ENCODE measurements around the gene MATK.
"Not testable (repeated sequence)": the region's sequence is repeated elsewhere in the genome, so short reads cannot be mapped to it uniquely, and the experiment has no call there.

The MATK gene

DNA sequence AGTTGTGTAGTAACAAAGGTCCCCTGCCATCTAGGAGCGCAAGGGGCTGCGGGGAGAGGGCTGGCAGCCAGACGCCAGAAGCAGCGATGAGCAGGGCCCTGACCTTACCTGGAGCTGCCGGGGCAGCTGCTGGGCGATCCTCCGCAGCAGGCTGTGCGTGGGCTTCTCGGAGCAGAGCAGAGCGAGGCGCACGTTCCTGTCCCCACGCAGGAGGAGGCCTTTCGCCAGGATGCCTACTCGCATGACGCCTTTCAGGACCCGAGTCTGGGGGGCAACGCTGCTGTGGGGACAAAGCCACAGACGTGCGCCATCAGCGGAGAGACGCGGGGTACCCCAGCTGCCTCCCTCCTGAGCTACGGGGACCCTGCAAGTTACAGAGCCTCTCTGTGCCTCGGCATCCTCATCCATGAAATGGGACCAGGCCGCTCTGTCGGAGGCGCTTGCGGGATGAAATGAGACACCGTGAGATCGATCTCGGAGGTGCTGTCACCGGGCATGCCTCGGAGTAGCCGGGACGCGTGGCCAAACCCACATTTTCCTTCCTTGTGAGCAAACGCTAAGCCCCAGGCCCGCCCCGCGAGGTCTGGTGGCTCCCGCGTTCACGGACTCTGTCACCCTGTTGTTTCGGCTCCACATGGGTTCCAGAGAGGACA lies 30.5 kb upstream of the MATK start:
- no peak for TF ChIP-seq Cebpa-rat (IDR thresholded peaks at IDR 0.05)
- Histone ChIP-seq H3K4me2 (peak overlapping the region; percentile 16; the same call in 1 of the 2 replicates), H3K4me1 (peaks cover 85% of the 10 kb centered on the region), H4K20me1 (no peaks in the 10 kb centered on the region), H3K27ac (no peak overlapping the region), H3K27me3 (no peaks in the 10 kb centered on the region), H3K36me3 (no peaks in the 10 kb centered on the region), H3K9me3 (no peaks in the 10 kb centered on the region), H3K9ac (no peak overlapping the region), H3K4me3 (no peak overlapping the region)

GRCh38 chr19:3816148-3816547 lies 30.0 kb upstream of the MATK start:
- H3K27me3 ChIP-seq: not testable (repeated sequence)

GRCh38 chr19:3814648-3815047 lies 28.5 kb upstream of the MATK start:
- H3K27ac ChIP-seq: peak overlapping the region; percentile 82
- H3K9ac ChIP-seq: no peak overlapping the region
- H4K20me1 ChIP-seq: no peaks in the 10 kb centered on the region
- H3K9me3 ChIP-seq: no peaks in the 10 kb centered on the region
- no peaks in the 10 kb centered on the region for H3K27me3 ChIP-seq
- H3K4me1 ChIP-seq: peaks cover 100% of the 10 kb centered on the region
- no peak overlapping the region for H3K4me3 ChIP-seq
- TF ChIP-seq Cebpa-rat (IDR thresholded peaks at IDR 0.05): no peak
- H3K4me2 ChIP-seq: peak overlapping the region; percentile 87
- H3K36me3 ChIP-seq: no peaks in the 10 kb centered on the region

More at GRCh38 chr19:3816148-3816547, 30.0 kb upstream of the MATK start:
- not testable (repeated sequence) for H3K9me3 ChIP-seq, H3K27ac ChIP-seq, H4K20me1 ChIP-seq, H3K4me3 ChIP-seq, H3K36me3 ChIP-seq, H3K9ac ChIP-seq
- Histone ChIP-seq H3K4me2 (peak overlapping the region; percentile 16; the same call in 1 of the 2 replicates), H3K4me1 (peaks cover 90% of the 10 kb centered on the region)

GRCh38 chr19:3813473-3814392 lies 27.6 kb upstream of the MATK start:
- Histone ChIP-seq H3K4me3 (peak overlapping the region; percentile 35; the same call in 1 of the 2 replicates), H3K9me3 (no peaks in the 10 kb centered on the region), H3K27me3 (no peaks in the 10 kb centered on the region), H3K4me1 (peaks cover 100% of the 10 kb centered on the region), H4K20me1 (no peaks in the 10 kb centered on the region), H3K36me3 (no peaks in the 10 kb centered on the region), H3K9ac (peak overlapping the region; percentile 54; the same call in 1 of the 2 replicates), H3K4me2 (peak overlapping the region; percentile 87), H3K27ac (peak overlapping the region; percentile 82)
- TF ChIP-seq Cebpa-rat (IDR thresholded peaks at IDR 0.05): no peak

- Histone ChIP-seq H3K9ac (peak overlapping the region; percentile 54), H3K4me2 (peak overlapping the region; percentile 87), H3K36me3 (no peaks in the 10 kb centered on the region), H3K4me1 (peaks cover 73% of the 10 kb centered on the region), H4K20me1 (no peaks in the 10 kb centered on the region), H3K27ac (peak overlapping the region; percentile 76), H3K27me3 (no peaks in the 10 kb centered on the region), H3K9me3 (no peaks in the 10 kb centered on the region), H3K4me3 (no peak overlapping the region)
- no peak for TF ChIP-seq Cebpa-rat (IDR thresholded peaks at IDR 0.05)
Measured at GRCh38 chr19:3810708-3811355, 24.7 kb upstream of the MATK start.

DNA sequence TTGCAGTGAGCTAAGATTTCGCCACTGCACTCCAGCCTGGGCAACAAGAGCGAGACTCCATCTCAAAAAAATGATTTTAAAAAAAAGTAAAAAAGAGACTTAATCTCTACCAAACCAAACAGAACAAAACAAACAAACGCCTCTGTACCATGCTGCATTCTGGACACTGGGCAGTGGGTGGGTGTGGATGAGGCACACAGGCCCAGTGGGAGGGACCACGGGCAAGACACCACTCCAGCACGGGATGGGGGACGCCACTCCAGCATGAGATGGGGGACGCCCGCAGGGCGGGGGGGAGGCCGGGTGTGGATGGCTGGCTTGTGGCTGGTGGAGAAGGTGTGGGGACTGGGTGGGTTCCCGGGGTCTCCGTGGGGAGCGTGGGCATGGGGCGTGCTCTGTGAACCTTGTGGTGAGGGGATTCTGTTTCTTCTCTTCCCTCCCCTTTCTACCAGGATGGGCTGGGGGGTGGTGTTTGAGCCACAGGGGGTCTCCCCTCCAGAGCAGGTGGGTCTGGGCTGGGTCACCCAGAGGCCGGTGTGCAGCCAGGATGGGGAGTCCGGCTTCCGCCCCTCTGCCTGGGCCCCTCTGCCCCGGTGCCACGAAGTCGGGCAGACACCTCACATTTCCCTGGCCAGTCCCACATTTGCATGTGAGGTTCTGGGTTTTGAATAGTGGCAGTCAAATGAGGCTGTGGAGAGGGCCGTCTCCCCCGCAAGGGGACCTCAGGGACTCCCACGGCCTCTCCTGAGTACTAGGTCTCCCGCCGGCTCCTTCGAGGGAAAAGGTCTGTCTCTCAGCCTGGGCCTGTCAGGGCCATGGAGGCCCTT lies 23.9 kb upstream of the MATK start:
- no peaks in the 10 kb centered on the region for H3K36me3 ChIP-seq
- H3K27me3 ChIP-seq: no peaks in the 10 kb centered on the region
- no peaks in the 10 kb centered on the region for H3K9me3 ChIP-seq
- H3K9ac ChIP-seq: peak overlapping the region; percentile 54
- no peak overlapping the region for H3K4me3 ChIP-seq
- no peak for TF ChIP-seq Cebpa-rat (IDR thresholded peaks at IDR 0.05)
- H3K4me2 ChIP-seq: peak overlapping the region; percentile 87
- peaks cover 66% of the 10 kb centered on the region for H3K4me1 ChIP-seq
- peak overlapping the region; percentile 76 for H3K27ac ChIP-seq
- no peaks in the 10 kb centered on the region for H4K20me1 ChIP-seq

DNA sequence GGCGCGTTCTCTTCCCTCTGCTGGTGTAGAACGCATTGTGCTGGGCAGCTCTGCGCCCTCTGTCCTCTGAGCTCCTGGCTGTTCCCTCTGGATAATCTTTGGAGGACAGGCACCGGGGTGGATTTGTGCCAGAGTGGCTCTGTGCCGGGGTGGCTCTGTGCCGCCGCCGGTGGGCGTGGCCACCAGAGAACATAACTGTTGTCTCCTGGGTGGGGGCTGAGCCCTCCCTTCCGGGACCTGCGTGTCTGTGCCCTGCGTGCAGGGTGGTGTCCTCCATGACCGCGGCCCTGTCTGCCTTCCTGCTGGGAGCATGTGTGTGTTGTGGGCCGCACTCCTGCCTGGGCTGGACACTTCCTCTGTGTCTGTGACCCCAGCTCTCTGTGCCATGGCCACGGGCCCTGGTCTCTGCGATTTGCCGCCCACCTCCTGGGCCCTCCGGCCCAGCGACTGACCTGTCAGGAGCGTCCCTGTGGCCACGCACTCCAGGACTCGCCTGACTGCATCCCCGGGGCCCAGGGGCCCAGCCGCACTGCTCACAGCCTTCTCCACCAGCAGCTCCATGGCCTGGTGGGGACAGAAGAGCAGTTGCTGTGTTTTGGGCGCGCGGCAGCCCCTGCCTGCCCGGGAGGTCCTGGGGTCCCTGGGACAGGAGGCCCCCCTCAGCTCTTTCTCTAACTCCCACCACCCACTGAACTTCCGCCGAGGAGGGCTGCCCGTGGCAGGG lies 22.4 kb upstream of the MATK start:
- no peak for TF ChIP-seq Cebpa-rat (IDR thresholded peaks at IDR 0.05)

GRCh38 chr19:3807574-3808354 lies 21.6 kb upstream of the MATK start:
- no peak for TF ChIP-seq Cebpa-rat (IDR thresholded peaks at IDR 0.05)

More for the DNA sequence above, 22.4 kb upstream of the MATK start:
- H4K20me1 ChIP-seq: no peaks in the 10 kb centered on the region
- H3K9me3 ChIP-seq: no peaks in the 10 kb centered on the region
- no peaks in the 10 kb centered on the region for H3K36me3 ChIP-seq
- H3K9ac ChIP-seq: no peak overlapping the region
- H3K4me2 ChIP-seq: peak overlapping the region; percentile 87; the same call in 1 of the 2 replicates
- no peak overlapping the region for H3K4me3 ChIP-seq
- H3K27me3 ChIP-seq: no peaks in the 10 kb centered on the region
- H3K27ac ChIP-seq: peak overlapping the region; percentile 26; the same call in 1 of the 2 replicates
- peaks cover 50% of the 10 kb centered on the region for H3K4me1 ChIP-seq

More at GRCh38 chr19:3807574-3808354, 21.6 kb upstream of the MATK start:
- Histone ChIP-seq H3K9ac (no peak overlapping the region), H4K20me1 (no peaks in the 10 kb centered on the region), H3K27me3 (peaks cover 4% of the 10 kb centered on the region; the same call in 1 of the 2 replicates), H3K4me2 (no peak overlapping the region), H3K4me1 (peaks cover 42% of the 10 kb centered on the region), H3K4me3 (no peak overlapping the region), H3K36me3 (no peaks in the 10 kb centered on the region), H3K27ac (no peak overlapping the region), H3K9me3 (no peaks in the 10 kb centered on the region)

All from BLaER1 (cell line).